Gastroesophageal sphincter (tissue), 3 donors: ENCODE results near the gene PRR20G.

Source experiments
- POLR2AphosphoS5 ChIP-seq: sonication (generic); formaldehyde crosslinking; IDR thresholded peaks from one replicate; pipeline ENCODE4 v1.6.1; 2017; ENCODE audit warnings: antibody characterized with exemption
- TF ChIP-seq, protein P1 (sequence below), 4 experiments: fragments of 200-600 bp in 2 of 4; fragments of 450-650 bp in 2 of 4; sonication (generic) in 1 of 4; IDR thresholded peaks; one replicate each; pipeline ENCODE4 v1.5.1; 2017 to 2019; ENCODE audit warnings: antibody characterized with exemption in 4 of 4, mild to moderate bottlenecking in 2 of 4, moderate library complexity in 2 of 4

DNA sequence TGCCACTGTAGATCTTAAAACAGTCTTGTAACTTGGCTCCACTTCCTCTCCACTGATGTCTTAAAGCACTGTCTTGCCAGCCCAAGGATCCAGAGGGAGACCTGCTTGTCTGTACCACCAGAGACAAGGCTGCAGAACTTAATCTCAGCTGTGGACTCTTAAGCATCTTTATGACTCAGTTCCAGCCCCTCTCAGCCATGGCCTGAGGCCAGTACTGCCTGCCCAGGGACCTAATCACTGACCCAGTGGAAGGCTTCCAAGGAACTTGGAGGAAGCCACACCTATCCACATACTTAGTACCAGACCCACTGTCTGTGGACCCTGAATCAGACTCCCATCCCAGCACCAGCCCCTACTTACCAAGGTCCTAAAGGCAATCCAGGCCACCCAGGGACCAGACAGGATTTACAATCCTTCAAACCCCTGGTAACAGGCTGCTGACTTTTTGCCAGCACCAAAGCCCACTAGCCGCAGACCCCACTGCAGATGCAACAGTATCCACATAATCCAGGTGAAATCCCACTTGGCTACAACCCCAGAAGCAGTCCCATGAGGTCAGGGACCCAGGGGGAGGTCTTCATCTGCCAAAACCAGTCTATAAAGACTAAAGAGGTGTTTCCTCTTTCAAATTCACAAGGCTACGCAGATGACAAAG lies 41.9 kb upstream of the PRR20G start:
- TF ChIP-seq, protein P1, sequence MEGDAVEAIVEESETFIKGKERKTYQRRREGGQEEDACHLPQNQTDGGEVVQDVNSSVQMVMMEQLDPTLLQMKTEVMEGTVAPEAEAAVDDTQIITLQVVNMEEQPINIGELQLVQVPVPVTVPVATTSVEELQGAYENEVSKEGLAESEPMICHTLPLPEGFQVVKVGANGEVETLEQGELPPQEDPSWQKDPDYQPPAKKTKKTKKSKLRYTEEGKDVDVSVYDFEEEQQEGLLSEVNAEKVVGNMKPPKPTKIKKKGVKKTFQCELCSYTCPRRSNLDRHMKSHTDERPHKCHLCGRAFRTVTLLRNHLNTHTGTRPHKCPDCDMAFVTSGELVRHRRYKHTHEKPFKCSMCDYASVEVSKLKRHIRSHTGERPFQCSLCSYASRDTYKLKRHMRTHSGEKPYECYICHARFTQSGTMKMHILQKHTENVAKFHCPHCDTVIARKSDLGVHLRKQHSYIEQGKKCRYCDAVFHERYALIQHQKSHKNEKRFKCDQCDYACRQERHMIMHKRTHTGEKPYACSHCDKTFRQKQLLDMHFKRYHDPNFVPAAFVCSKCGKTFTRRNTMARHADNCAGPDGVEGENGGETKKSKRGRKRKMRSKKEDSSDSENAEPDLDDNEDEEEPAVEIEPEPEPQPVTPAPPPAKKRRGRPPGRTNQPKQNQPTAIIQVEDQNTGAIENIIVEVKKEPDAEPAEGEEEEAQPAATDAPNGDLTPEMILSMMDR (IDR thresholded peaks at IDR 0.05): no peak
- TF ChIP-seq POLR2AphosphoS5: no peak
